ENCODE results near the gene RPL18.
A peak's percentile ranks its signal among the peaks of the same experiment; 100 is the strongest.

The RPL18 gene

DNA sequence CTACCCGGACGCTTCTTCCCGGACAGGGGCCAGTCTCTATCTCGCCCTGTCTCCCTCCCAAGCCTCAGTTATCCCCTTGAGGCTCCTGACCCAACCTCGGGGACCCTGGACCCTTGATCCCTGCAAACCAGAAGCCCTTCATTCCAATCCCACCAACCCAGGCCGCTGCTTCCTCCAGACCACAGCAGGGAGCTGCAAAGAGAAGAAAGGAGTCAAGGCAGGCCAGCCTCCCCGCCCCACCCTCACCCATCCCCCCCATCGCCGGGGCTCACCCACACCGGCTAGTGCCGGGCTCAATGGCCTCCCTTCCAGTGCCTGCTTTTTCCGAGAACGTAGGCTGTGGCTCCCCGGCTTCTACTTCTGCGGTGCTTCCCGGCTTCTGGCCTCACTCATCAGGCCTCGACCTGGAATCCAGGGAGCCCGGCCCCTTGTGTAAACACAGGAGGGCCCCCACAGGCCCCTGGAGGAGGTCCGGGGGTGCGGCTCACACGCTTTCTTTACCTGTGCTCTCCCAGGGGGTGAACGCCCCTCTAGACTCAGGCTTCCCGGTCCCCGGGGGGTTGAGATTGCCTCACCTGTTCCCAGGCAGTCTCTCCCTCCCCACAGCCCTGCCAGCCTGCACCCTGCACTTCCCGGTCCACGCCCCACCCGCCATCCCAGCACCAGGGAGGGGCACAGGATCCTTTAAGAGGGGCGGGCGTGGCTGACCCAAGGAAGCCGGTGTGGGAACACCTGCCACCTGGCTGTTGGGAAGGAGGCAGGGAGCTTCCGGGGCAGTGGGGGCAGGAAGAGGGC lies 4.3 kb downstream of the RPL18 start, which contains the start of gene FAM83E:
Gene FAM83E (minus strand): TSS at position 641 of the 795 bp plus-strand sequence. CDS start 1,704 bp downstream, outside the sequence.
- peak; percentile 78 for DNase-seq (ENCODE audit: low read depth, low spot score)

DNA sequence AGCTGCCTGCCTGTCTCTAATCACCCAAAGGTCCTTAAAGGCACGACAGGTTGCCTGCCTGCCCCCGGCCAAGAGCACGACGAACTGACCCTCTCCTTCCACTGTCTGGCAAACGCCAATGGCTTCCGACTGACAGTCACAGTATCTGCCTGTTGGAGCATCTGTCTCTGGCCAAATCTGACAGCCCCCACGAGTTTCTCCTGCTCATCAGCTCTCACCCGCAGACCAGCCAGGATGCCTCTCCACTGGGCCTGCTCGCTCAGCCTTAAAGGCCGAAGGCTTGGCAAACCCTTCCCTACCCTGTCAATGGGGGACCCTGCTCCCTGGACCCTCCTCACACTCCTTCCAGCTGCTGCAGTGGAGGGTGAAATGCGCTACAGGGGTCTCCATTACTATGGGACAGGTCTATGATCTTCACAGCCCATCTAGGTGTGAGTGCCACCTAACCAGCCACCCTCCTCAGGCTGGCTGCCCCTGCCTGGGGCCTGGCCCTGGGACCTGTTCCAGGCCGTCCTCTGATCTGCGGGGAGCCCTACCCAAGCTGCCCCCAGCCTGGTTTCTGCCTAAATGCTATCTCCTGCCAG lies 5.0 kb downstream of the RPL18 start:
- no peak for DNase-seq (ENCODE audit: low read depth, low spot score)

DNA sequence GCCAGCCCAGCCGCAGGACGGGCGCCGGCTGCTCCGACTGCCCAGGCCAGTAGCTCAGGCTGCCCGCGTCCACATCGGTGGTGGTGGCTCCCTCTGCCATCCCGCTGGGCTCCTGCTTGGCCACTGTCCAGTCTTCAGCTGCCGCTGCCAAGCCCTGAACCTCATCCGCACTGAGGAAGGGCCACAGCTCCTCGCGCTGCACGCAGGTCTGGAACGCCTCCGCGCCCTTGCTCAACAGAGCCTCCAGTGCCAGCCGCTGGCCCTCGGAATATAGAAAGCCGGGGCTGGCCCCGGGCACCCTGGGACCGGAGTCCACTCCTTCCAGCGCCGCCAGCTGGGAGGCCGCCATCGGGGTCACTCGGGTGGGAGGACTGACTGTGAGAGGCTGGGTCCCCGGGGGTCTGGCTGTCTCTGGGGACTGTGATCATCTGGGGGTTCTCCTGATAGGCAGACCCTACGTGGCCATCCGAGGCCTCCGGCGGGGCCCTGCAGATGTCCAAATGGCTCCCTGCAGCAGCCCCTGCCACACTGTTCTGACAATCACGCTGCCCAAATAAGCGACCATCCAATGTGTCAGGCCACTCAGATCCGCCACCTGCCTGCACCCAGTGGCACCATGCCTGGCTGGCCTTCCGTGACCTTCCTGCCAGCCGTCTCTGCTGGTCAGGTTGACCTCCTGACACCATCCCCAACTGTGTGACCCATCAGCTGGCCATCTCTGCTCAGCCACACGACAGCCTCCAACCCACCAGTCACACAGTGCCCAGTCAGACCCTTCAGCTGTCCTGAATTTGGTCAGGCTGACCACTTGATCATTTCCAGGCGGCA lies 5.7 kb downstream of the RPL18 start:
- no peak for DNase-seq (ENCODE audit: low read depth, low spot score)

DNA sequence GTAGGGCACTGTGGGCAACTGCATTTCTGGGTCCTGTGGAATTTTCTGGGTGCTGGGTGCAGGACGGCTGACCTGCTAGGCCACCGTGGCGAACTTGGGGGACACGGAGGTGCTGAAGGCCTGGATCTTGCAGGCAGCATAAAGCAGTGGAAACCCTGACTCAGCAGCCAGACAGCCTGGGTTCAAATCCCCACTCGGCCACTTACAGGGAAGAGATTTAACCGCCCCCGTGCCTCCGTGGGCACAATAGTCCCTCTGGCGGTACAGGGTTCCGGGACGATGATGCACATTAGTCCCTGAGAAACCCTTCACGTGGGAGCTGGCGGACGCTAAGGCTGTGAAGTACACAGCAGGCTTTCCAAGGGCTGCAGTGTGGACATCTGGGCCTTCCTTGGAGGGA lies 7.1 kb downstream of the RPL18 start:
- DNase-seq (ENCODE audit: low read depth, low spot score) = no peak

DNA sequence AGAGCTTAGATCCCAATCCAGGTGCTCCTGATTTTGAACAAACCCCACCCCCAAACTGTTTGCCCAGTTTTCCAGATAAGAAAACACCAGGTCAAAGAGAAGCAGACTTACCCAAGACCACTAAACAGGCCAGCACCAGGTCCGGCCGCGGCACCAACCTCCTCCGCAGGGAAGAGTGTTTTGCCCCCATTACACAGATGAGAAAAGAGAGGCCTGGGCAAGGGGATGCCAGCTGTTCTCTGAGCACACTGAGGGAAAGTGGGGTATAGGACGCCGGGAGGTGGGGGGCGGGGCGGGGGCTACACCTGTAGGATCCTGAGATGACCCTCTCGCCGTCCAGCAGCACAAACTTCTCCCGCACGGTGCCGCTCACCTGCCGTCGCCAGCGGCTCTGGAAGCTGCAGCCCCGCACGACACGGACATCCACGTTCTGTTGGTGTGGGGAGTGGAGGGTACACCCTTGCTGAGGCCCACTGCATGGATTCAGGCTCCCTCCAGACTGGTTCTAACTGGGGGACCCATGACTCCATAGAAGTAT lies 9.3 kb downstream of the RPL18 start:
- DNase-seq (ENCODE audit: low read depth, low spot score) = no peak

DNA sequence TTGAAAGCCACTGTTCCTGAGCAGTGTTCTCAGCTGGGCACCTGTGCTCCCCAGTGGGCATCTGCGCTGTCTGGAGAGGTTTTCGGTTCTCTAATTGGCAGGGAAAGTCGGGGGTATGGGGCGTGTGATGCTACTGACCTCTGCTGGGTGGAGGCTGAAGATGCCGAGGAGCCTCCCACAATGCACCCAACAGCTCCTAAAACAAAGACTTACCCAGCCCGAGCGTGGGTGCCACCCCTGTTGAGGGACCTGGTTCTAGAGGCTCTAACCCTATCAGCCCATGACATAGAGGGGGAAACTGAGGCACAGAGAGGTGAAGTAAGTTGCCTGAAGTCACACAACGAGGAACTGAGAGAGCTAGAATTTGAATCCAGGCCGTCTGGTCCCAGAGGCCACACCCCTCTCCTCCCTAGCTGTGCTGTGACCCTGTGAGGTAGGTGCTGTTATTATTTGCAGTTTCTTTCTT lies 10.1 kb downstream of the RPL18 start:
- peak; percentile 72 for DNase-seq (ENCODE audit: low read depth, low spot score)

DNA sequence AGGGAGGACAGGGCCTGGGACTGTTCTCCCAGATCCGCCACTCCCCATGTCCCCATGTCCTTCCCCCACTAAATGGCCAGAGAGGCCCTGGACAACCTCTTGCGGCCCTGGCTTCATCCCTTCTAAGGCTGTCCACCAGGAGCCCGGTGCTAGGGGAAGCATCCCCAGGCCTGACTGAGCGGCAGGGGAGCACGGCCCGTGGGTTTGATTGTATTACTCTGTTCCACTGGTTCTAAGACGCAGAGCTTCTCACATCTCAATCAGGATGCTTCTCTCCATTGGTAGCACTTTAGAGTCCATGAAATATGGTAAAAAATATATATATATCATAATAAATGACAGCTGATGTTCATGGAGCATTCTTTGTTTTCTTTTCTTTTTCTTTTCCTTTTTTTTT lies 11.6 kb downstream of the RPL18 start:
- no peak for DNase-seq (ENCODE audit: low read depth, low spot score)

DNA sequence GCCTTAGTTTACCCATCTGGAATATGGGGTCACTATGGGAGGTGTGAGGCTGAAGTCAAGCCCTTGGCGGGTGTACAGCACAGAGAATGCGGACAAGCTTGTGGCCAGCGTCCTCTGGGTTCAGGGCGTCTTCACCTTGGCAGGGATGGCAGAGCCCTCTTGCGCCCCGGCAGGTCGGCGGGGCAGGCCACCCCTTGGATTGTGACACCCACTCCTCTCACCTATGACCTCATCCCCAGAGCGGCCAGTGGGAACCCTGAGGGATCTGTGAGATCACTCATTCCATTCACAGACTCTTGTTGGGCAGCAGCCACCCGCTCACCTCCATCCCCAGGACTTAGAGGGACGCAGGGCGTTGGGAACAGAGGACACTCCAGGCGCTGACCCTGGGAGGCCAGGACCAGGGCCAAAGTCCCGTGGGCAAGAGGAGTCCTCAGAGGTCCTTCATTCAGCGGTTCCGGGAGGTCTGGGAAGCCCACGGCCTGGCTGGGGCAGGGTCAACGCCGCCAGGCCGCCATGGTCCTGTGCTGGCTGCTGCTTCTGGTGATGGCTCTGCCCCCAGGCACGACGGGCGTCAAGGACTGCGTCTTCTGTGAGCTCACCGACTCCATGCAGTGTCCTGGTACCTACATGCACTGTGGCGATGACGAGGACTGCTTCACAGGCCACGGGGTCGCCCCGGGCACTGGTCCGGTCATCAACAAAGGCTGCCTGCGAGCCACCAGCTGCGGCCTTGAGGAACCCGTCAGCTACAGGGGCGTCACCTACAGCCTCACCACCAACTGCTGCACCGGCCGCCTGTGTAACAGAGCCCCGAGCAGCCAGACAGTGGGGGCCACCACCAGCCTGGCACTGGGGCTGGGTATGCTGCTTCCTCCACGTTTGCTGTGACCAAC lies 12.3 kb downstream of the RPL18 start, which contains the start of gene SPACA4:
Gene SPACA4 (plus strand): TSS at position 280 of the 896 bp plus-strand sequence. CDS start 237 bp downstream, at position 517.
- DNase-seq (ENCODE audit: low read depth, low spot score) = no peak

DNA sequence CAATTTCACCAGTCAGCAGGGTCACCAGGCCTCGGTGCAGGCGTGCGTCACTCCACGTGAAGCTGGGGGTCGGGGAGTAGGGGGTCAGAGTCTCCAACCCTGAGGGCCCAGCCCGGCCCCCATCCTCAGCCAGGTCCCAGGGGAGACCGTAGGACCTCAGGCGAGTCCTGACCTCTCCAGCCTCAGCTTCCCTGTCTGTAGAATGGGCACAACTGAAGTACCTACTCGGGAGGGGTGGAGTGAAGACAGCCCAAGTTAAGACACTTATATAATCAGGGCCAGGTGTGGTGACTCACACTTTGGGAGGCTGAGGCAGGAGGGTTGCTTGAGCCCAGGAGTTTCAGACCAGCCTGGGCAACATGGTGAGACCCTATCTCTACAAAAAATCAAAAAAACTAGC lies 15.1 kb downstream of the RPL18 start:
- no peak for DNase-seq (ENCODE audit: low read depth, low spot score)

DNA sequence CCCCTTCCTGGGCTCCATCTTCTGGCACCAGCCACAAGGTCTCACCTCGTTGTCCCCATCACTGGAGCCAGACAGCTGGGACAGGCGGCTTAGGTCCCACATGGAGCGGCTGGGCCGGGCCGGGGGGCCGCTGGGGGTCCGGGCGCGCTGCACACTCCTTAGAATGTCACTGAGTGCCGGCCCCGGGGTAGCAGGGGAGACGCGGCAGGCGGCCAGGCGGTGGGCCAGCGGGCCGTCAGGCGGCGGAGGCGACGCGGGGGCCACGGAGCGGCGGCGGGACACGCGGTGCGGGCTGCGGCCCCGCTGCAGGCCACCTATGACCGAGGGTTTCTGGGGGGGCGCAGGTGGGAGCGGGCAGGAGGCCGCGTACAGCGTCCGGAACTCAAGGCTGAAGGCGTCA lies 15.5 kb downstream of the RPL18 start:
- no peak for DNase-seq (ENCODE audit: low read depth, low spot score)

DNA sequence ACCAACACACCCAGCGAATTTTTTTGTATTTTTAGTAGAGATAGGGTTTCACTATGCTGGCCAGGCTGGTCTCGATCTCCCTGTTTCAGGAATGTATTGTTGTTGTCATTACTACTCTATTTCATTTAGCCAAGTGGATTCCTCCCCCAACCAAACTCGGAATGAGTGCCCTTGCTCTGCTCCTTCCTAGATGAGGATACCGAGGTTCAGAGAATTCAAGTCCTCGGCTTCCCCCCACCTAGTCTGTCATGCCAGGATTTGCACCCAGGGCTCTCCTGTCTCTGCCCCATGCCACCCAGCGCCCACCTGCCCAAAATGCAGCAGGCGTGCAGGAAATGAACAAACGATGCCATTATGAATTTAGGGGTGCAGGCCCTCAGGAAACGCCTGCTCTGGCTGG lies 16.0 kb downstream of the RPL18 start:
- no peak for DNase-seq (ENCODE audit: low read depth, low spot score)

DNA sequence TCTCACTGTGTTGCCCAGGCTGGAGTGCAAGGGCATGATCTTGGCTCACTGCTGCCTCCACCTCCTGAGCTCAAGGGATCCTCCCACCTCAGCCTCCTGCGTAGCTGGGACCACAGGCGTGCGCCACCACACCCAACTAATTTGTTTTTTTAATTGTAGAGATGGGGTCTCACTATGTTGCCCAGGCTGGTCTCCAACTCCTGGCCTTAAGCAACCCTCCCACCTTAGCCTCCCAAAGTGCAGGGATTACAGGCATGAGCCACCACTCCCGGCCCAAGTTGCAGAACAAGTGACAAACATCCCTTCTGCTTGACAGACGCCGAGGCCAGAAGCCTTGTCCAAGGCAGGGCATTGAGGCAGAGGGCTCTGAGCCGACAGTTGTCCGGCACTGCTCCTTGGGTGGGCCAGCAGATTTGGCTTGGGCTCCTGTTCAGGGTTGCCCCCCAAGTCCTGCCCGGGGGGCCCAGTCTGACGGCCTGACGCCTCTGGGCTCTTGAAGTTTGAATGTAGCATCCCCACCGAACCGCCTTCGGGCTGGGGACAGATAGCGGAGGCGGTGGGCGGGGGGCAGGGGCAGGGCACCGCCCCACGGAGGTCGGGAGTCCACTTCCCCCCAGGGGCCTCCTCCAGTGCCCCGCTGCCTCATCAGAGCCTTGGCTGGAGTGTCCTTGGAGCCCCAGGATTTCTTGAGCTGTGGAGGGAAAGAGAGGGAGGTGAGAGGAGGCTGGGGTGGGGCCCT lies 18.1 kb downstream of the RPL18 start:
- no peak for DNase-seq (ENCODE audit: low read depth, low spot score)

DNA sequence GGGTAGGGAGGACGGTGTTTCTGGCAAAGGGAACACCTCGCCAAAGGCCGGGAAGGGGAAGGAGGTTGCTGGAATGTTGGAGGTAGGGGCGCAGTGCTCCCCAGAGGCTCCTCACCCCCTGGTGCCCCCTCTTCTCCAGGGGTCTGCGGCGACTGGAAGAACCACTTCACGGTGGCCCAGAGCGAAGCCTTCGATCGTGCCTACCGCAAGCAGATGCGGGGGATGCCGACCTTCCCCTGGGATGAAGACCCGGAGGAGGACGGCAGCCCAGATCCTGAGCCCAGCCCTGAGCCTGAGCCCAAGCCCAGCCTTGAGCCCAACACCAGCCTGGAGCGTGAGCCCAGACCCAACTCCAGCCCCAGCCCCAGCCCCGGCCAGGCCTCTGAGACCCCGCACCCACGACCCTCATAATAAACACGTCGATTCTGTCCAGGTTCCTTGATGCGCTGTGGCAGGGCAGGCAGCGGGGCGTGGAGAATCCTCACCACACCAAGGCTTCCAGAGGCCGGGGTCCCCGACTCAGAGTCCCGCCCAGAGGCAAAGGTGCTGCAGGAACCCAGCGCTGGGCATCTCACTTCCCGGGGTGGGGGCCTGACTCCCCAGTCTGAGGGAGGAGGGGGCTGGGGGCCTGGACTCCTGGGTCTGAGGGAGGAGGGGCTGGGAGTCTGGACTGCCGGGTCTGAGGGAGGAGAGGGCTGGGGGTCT lies 19.8 kb downstream of the RPL18 start:
- no peak for DNase-seq (ENCODE audit: low read depth, low spot score)

DNA sequence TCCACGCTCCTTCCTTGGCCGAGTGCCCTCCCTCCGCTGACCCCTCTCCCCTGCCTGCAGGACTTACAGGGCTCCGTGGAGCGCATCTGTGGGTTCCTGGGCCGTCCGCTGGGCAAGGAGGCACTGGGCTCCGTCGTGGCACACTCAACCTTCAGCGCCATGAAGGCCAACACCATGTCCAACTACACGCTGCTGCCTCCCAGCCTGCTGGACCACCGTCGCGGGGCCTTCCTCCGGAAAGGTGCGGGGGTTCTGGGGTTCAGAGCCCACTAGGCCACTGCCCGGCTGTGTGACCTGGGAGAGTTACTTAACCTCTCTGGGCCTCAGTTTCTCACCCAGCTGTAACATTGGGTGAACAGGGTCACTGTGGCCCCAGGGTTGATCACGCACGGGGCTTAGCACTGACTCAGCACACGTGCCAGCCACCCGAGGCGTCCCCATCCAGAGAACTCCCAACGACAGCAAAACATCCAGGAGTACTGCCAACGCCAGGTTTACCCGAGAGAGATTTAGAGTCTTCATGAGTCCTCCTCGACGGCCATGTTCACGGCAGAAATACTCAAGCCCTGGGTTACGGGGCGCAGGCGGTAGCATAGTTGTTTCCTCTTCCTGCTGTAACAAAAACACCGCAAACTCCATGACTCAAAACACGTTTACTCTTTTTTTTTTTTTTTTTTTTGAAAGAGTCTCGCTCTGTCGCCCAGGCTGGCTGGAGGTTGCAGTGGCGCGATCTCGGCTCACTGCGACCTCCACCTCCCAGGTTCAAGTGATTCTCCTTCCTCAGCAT lies 22.1 kb downstream of the RPL18 start:
- DNase-seq (ENCODE audit: low read depth, low spot score) = no peak

DNA sequence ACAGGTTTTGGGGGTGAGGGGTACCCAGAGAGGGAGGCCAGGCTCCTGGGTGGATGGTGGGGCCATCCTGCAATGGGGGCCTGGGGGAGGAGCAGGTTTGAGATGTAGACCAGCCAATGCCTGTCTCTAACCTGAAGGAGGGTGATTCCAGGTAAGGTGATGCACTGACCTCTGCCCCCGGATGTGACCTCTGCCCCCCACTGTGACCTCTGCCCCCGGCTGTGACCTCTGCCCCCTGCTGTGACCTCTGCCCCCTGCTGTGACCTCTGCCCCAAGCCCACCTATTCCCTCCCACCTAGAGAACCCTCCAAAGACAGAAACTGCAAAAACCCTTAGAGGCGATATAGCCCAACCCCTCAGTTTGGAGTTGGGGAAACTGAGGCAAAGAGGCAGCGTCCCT lies 22.7 kb downstream of the RPL18 start:
- no peak for DNase-seq (ENCODE audit: low read depth, low spot score)

DNA sequence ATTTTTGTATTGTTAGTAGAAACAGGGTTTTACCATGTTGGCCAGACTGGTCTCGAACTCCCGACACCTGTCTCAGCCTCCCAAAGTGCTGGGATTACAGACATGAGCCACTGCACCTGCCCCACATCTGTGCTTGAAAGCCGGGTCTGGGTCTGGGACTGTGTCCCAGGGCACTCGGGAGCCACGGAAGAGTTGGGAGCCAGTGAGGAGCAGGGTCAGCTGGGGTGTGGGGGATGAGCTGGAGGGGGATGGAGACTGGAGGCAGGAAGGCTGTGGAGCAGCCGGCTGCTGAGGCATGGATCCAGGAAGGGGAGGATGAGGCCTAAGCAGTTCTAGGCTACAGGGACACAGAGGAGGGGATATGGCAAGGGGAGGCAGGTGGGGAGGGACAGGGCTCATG lies 23.1 kb downstream of the RPL18 start:
- DNase-seq (ENCODE audit: low read depth, low spot score) = no peak

DNA sequence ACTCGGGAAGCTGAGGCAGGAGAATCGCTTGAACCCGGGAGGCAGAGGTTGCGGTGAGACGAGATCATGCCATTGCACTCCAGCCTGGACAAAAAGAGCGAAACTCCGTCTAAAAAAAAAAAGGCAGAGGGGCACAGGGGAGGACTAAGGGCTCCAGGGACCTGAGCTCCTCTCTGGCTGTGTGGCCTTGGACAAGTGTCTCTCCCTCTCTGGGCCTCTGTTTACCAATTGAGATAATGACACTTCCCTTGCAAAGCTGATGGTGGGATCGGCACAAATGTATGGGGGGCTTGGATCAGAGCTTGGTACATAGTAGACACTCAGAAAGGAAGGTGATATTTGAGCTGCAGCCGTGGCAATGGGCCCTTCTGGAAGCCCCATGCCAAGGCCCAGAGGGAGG lies 23.8 kb downstream of the RPL18 start:
- DNase-seq (ENCODE audit: low read depth, low spot score) = no peak

DNA sequence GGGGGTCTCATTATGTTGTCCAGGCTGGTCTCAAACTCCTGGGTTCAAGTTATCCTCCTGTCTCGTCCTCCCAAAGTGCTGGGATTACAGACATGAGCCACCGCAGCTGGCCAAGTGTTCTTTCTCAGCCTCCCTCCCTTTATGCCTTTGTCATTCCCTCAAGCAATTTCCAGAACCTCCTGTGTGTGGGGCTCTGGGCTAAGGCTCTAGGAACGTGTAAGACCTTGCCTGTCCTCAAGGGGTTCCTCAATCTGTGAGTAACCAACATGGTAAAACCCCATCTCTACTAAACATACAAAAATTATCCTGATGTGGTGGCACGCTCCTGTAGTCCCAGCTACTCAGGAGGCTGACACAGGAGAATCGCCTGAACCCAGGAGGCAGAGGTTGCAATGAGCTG lies 28.0 kb downstream of the RPL18 start:
- DNase-seq (ENCODE audit: low read depth, low spot score) = peak; percentile 39
